HG02642 (cell line): Measurements from ENCODE around the gene RAB10.
"Not testable (repeated sequence)": the region's sequence is repeated elsewhere in the genome, so short reads cannot be mapped to it uniquely, and the experiment has no call there.

Source experiments
- ATAC-seq: cut with Tn5 transposase; IDR thresholded peaks from one replicate; pipeline ENCODE4 v1.9.1; 2021; ENCODE audit warnings: mild to moderate bottlenecking; ENCODE audit not compliant: unreplicated experiment, poor library complexity

RAB10 gene

DNA sequence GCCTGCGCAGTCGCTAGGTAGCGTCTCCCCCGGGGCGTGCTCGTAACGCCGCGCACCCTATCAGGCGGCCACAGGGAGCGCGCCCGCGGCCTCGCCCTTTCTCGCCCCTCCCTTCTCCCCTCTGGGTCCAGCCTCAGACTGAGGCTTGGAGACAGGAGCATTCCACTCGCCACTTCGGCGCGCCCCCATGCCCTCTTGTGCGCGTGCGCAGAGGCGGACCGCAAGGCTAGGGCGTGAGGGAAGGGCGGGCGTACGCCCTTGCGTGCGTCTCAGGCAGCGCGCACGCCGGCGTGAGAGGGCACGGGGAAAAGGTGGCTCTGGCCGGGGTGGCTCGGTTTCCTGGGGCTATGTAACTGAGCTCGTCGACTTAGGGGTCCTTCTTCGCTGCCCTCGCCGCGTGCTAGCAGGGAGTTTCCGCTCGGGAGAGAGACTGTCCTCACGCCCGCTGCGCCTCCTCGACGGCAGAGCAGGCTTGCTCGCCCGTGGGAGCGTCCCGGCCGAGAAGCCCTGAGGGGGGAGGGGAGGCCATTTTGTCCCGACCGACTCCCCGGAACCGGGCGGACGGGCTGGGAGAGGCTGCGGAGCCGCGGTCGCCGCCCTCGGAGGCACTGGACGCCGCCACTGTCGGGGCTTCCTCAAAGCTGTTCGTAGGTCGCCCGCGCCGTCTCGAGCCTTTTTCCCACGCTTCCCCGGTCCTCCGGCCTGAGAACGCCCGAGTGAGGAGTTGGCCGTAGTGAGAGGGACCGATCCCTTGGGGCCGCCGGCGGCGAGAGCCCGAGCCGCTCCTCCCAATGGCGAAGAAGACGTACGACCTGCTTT lies at the start of gene RAB10:
TSS of gene RAB10 (plus strand) at position 267 of the 819 bp plus-strand sequence. CDS start at position 792, 525 bp downstream.
- ATAC-seq = peak; percentile 93

GRCh38 chr2:25988134-25988533 lies 45.8 kb upstream of the RAB10 start:
- no peak for ATAC-seq

DNA sequence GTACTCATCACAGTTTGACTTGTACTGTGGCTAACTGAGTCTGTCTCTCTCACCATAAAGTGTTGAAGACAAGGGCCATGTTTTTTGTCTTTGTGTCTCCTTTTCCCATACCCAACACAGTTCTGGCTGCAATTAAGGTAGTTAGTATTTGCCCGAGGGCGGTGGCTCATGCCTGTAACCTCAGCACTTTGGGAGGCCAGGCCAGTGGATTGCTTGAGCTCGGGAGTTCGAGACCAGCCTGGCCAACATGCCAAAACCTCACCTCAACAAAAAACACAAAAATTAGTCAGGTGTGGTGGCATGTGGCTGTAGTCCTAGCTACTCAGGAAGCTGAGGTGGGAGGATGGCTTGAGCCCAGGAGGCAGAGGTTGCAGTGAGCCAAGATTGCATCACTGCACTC lies 44.7 kb upstream of the RAB10 start:
- no peak for ATAC-seq

DNA sequence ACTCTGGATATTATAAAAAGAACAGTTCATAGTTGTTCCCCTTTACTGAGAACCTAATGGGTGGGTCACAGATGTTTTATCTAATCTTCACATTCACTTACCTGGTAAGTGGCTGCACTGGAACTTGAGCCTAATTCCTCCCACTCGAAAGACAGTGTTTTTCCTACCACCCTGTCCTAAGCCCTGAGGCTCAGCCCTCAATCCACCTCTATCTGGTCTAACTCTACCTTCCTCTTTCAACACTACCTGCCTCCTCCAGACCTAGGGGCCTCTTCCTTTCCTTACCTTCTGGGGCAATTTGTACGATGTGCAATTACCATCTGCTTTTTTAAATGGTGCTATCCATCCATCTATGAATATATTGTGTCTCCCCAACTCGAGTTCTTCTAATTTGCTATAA lies 41.9 kb upstream of the RAB10 start:
- ATAC-seq = no peak

- no peak for ATAC-seq
These were observed 41.3 kb upstream of the RAB10 start for GRCh38 chr2:25992556-25992955.

GRCh38 chr2:25993049-25993448 lies 40.8 kb upstream of the RAB10 start:
- ATAC-seq = no peak

DNA sequence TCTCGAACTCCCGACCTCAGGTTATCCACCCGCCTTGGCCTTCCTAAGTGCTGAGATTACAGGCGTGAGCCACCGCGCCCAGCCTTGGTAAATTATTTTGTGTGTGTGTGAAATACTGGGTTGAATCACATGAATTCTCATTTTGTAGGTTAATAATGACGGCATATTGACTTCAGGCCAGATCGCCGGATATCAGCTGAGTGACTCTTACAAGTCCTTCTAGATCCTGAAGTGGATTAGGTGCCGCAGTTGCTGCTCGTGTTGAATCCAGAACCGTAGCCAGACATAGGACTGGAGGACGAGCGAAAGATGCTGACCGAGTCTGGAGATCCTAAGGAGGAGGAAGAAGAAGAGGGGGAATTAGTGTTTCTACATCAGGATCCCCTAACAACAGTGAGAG lies 39.4 kb upstream of the RAB10 start:
- ATAC-seq = no peak

- no peak for ATAC-seq
These were observed 37.0 kb upstream of the RAB10 start for GRCh38 chr2:25996844-25997243.

GRCh38 chr2:25998816-25999383 lies 35.0 kb upstream of the RAB10 start:
- not testable (repeated sequence) for ATAC-seq

DNA sequence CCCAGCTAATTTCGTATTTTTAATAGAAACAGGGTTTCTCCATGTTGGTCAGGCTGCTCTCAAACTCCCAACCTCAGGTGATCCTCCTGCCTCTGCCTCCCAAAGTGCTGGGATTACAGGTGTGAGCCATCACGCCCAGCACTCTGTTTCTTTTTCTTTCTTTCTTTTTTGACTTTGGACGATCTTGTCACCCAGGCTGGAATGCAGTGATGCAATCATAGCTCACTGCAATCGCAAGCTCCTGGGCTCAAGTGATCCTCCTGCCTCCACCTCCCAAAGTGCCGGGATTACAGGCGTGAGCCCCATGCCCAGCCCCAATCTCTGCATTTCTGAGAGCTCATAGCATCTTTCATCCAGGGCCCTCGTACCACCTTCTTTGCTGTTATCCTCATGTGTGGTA lies 34.5 kb upstream of the RAB10 start:
- ATAC-seq = not testable (repeated sequence)

- no peak for ATAC-seq
These were observed 33.3 kb upstream of the RAB10 start for GRCh38 chr2:26000561-26001082.

GRCh38 chr2:26001743-26002351 lies 32.0 kb upstream of the RAB10 start:
- no peak for ATAC-seq

DNA sequence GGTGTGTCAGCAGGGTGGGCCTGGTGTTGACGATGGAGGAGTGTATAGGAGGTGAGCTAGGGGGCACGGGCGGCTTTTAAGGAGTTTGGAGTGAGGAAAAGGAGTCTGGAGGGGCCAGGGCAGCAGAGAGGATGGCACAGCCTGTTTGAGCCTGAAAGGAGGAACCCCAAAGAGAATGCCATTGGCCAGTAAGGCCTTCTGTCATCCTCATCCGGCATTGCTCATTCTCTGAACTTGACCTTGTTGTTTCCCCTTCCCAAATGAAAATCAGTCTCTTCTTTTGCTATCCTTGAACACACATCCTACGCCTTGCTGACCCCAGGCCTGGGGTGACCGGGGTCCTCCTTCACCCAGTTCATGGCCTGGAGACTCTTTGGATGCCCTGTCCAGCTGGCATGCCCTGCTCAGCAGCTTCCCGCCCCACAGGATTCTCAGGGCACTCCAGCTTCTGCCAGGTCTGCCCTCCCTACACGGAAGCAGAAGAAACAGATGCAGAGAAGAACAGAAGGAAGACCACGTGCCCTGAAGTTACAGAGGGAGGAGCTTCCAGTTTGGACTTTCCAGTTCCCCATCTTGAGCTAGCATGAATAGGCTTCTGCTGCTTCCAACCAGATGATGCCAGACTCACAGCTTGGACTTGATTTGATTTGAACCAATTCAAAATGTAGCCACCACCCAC lies 31.1 kb upstream of the RAB10 start:
- ATAC-seq = no peak

DNA sequence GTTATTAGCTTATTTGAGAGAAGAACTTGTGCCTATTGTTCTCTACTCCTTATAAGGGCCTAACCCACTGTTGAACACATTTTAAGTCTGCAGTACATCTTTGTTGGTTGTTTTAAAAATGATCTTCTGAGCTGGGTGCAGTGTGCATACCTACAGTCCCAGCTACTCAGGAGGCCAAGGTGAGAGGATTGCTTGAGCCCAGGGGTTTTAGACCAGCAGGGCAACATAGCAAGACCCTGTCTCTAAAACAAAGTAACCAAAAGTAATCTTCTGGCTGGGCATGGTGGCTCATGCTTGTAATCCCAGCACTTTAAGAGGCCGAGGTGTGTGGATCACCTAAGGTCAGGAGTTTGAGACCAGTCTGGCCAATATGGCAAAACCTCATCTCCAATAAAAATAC lies 25.8 kb upstream of the RAB10 start:
- no peak for ATAC-seq

DNA sequence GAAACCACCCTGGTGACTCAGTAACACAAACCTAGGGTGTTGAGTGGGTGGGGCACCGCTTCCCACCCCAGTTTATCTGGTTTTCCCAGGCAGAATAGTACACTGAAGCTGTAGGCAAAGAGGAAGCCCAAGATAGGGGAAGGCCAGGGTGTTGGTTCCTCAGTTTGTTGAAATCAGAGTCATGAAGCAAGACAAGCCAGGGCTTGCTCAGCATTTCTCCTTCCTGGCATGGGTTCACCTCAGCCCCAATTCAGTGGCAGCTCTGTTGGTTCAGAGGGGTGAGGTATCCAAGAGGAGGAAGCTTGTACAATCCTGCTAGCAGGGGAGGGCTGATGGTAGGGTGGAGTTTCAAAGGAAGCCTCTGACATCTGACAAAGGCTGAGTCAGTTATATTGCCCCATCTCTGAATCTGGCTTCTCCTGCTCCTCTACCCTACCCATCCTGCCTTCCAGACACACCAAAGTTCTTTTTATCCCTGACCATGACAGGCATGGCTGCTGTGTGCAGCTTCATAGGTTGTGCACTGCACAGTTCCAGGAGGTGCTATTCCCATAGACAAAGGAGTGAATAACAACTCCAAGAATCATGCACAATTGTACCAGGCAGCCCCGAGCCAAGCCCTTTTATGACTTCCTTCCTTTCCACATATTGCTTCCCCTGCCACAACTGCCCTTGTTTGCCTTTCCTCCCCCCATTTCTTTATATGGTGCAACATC lies 24.9 kb upstream of the RAB10 start:
- no peak for ATAC-seq

GRCh38 chr2:26009567-26009963 lies 24.3 kb upstream of the RAB10 start:
- no peak for ATAC-seq

DNA sequence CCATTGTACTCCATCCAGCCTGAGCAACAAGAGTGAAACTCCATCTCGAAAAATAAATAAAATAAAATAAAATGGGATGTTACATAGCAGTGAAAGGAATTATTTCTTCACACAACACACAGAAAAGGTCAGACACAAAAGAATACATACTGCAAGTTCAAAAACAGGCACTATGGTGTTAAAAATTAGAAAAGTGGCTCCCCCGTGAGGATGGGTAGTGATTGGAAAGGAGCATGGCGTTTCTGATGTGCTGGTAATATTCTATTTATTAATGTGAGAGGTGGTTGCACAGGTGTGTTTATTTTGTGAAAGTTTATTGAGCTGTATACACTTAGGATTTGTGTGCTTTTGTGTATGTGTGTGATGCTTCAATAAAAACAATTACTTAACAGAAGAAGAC lies 22.9 kb upstream of the RAB10 start:
- no peak for ATAC-seq

DNA sequence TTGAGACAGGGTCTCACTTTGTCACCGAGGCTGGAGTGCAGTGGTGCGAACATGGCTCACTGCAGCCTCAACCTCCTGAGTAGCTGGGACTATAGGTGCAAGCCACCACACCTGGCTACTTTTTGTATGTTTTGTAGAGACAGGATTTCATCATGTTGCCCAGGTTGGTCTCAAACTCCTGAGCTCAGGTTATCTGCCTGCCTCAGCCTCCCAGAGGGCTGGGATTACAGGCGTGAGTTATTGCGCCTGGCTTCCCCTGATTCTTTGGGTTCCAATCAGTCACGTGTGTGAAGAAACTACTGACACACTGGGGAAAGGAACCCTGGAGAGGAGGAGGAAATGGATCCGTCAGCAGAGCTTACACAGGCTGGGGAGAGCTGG lies 22.3 kb upstream of the RAB10 start:
- no peak for ATAC-seq

- ATAC-seq = no peak
These were observed 21.7 kb upstream of the RAB10 start for GRCh38 chr2:26011990-26012856.
